EL (cell line): ENCODE data around the gene SLC15A4.

Experiments used
- DNase-seq: peaks from one replicate; pipeline ENCODE4 v3.0.0-alpha.2; 2016

Gene SLC15A4

GRCh38 chr12:128791395-128792322 lies 32.1 kb downstream of the SLC15A4 start:
- peak; percentile 44 for DNase-seq

GRCh38 chr12:128790653-128791373 lies 32.9 kb downstream of the SLC15A4 start:
- DNase-seq: no peak

GRCh38 chr12:128790221-128790620 lies 33.5 kb downstream of the SLC15A4 start:
- DNase-seq: no peak

GRCh38 chr12:128789356-128789929 lies 34.3 kb downstream of the SLC15A4 start:
- DNase-seq: no peak

GRCh38 chr12:128787827-128788226 lies 35.9 kb downstream of the SLC15A4 start:
- no peak for DNase-seq

- DNase-seq: no peak
Measured at GRCh38 chr12:128786741-128787391, 36.9 kb downstream of the SLC15A4 start.

GRCh38 chr12:128784030-128784760 lies 39.6 kb downstream of the SLC15A4 start:
- DNase-seq: no peak

- peak; percentile 20 for DNase-seq
Measured at GRCh38 chr12:128783129-128783574, 40.6 kb downstream of the SLC15A4 start.

GRCh38 chr12:128779901-128780300 lies 43.9 kb downstream of the SLC15A4 start:
- DNase-seq: no peak

GRCh38 chr12:128772249-128772648 lies 51.5 kb downstream of the SLC15A4 start:
- DNase-seq: no peak

GRCh38 chr12:128771681-128772080 lies 52.1 kb downstream of the SLC15A4 start:
- no peak for DNase-seq

- no peak for DNase-seq
Measured at GRCh38 chr12:128767518-128767917, 56.2 kb downstream of the SLC15A4 start.

- DNase-seq: no peak
Measured at GRCh38 chr12:128766738-128767501, 56.8 kb downstream of the SLC15A4 start.

GRCh38 chr12:128763395-128763794 lies 60.4 kb downstream of the SLC15A4 start:
- DNase-seq: no peak

GRCh38 chr12:128761379-128761790 lies 62.4 kb downstream of the SLC15A4 start:
- DNase-seq: no peak

- no peak for DNase-seq
Measured at GRCh38 chr12:128755566-128755965, 68.2 kb downstream of the SLC15A4 start.

GRCh38 chr12:128754275-128754674 lies 69.5 kb downstream of the SLC15A4 start:
- DNase-seq: no peak

GRCh38 chr12:128753438-128753837 lies 70.3 kb downstream of the SLC15A4 start:
- DNase-seq: no peak

GRCh38 chr12:128752386-128752785 lies 71.4 kb downstream of the SLC15A4 start:
- DNase-seq: no peak

GRCh38 chr12:128747441-128747840 lies 76.3 kb downstream of the SLC15A4 start:
- no peak for DNase-seq
